Measurements from ENCODE around the gene CELF2.
A peak's percentile ranks its signal among the peaks of the same experiment; 100 is the strongest.

The CELF2 gene

GRCh38 chr10:11057018-11057417 is 39.3 kb downstream of the CELF2 start:
- H3K27me3 ChIP-seq (ENCODE audit: insufficient read depth, low read length, poor library complexity): no peaks in the 10 kb centered on the region
- H3K56ac ChIP-seq (ENCODE audit: low read length): no peak overlapping the region
- no peak overlapping the region for H2BK120ac ChIP-seq (ENCODE audit: low read depth, low read length)
- no peak overlapping the region for H2BK15ac ChIP-seq (replicated peaks; ENCODE audit: low read depth)
- H3K4me1 ChIP-seq (ENCODE audit: control insufficient read depth, low read depth, low read length): no peaks in the 10 kb centered on the region
- no peak overlapping the region for H4K5ac ChIP-seq (ENCODE audit: low read length)
- no peaks in the 10 kb centered on the region for H3K36me3 ChIP-seq (ENCODE audit: control insufficient read depth, insufficient read depth, low read length)
- WGBS (ENCODE audit: extremely low coverage, insufficient coverage, low lambda C conversion rate): no CpG with 5 or more reads among the region's 6 CpGs
- no peak overlapping the region for H3K4me3 ChIP-seq (ENCODE audit: low read length)
- no peaks in the 10 kb centered on the region for H3K79me1 ChIP-seq (ENCODE audit: low read length)
- H3K79me2 ChIP-seq (ENCODE audit: control insufficient read depth, insufficient read depth, low read length): no peaks in the 10 kb centered on the region
- H3K27ac ChIP-seq (ENCODE audit: low read depth, low read length): no peak overlapping the region
- H2AK5ac ChIP-seq (ENCODE audit: low read length): no peak overlapping the region
- no peak for DNase-seq
- no peak overlapping the region for H3K18ac ChIP-seq (ENCODE audit: low read length)
- H3K4ac ChIP-seq (ENCODE audit: low read depth, low read length): no peak overlapping the region
- no peak overlapping the region for H3K23ac ChIP-seq (ENCODE audit: low read length)
- no peak overlapping the region for H3K9ac ChIP-seq (ENCODE audit: low read length)
- no peak overlapping the region for H2BK5ac ChIP-seq (ENCODE audit: low read length)
- no peak overlapping the region for H3K4me2 ChIP-seq (ENCODE audit: low read length)
- H4K8ac ChIP-seq (ENCODE audit: low read depth, low read length): no peak overlapping the region

- WGBS (ENCODE audit: extremely low coverage, insufficient coverage, low lambda C conversion rate): no CpG with 5 or more reads among the region's 6 CpGs
- Histone ChIP-seq H3K27ac (ENCODE audit: low read depth, low read length) (no peak overlapping the region), H4K8ac (ENCODE audit: low read depth, low read length) (no peak overlapping the region), H3K27me3 (ENCODE audit: insufficient read depth, low read length, poor library complexity) (no peaks in the 10 kb centered on the region), H3K36me3 (ENCODE audit: control insufficient read depth, insufficient read depth, low read length) (no peaks in the 10 kb centered on the region), H2BK15ac (replicated peaks; ENCODE audit: low read depth) (no peak overlapping the region), H3K79me1 (ENCODE audit: low read length) (no peaks in the 10 kb centered on the region), H4K5ac (ENCODE audit: low read length) (no peak overlapping the region), H3K4me1 (ENCODE audit: control insufficient read depth, low read depth, low read length) (no peaks in the 10 kb centered on the region), H3K56ac (ENCODE audit: low read length) (no peak overlapping the region), H3K18ac (ENCODE audit: low read length) (no peak overlapping the region), H2BK5ac (ENCODE audit: low read length) (no peak overlapping the region), H3K9ac (ENCODE audit: low read length) (no peak overlapping the region), H2AK5ac (ENCODE audit: low read length) (no peak overlapping the region), H3K4ac (ENCODE audit: low read depth, low read length) (no peak overlapping the region), H3K23ac (ENCODE audit: low read length) (no peak overlapping the region), H3K79me2 (ENCODE audit: control insufficient read depth, insufficient read depth, low read length) (no peaks in the 10 kb centered on the region), H3K4me3 (ENCODE audit: low read length) (no peak overlapping the region), H2BK120ac (ENCODE audit: low read depth, low read length) (no peak overlapping the region), H3K4me2 (ENCODE audit: low read length) (no peak overlapping the region)
- no peak for DNase-seq
Observed at GRCh38 chr10:11057448-11057847, 39.8 kb downstream of the CELF2 start.

- no CpG with 5 or more reads among the region's 4 CpGs for WGBS (ENCODE audit: extremely low coverage, insufficient coverage, low lambda C conversion rate)
- Histone ChIP-seq H3K4ac (ENCODE audit: low read depth, low read length) (no peak overlapping the region), H4K8ac (ENCODE audit: low read depth, low read length) (no peak overlapping the region), H3K27me3 (ENCODE audit: insufficient read depth, low read length, poor library complexity) (no peaks in the 10 kb centered on the region), H3K79me1 (ENCODE audit: low read length) (no peaks in the 10 kb centered on the region), H2BK120ac (ENCODE audit: low read depth, low read length) (no peak overlapping the region), H2BK15ac (replicated peaks; ENCODE audit: low read depth) (no peak overlapping the region), H2AK5ac (ENCODE audit: low read length) (no peak overlapping the region), H3K27ac (ENCODE audit: low read depth, low read length) (no peak overlapping the region), H2BK5ac (ENCODE audit: low read length) (no peak overlapping the region), H3K4me2 (ENCODE audit: low read length) (no peak overlapping the region), H3K9ac (ENCODE audit: low read length) (no peak overlapping the region), H3K4me3 (ENCODE audit: low read length) (no peak overlapping the region), H3K36me3 (ENCODE audit: control insufficient read depth, insufficient read depth, low read length) (no peaks in the 10 kb centered on the region), H3K18ac (ENCODE audit: low read length) (no peak overlapping the region), H3K23ac (ENCODE audit: low read length) (no peak overlapping the region), H4K5ac (ENCODE audit: low read length) (no peak overlapping the region), H3K56ac (ENCODE audit: low read length) (no peak overlapping the region), H3K4me1 (ENCODE audit: control insufficient read depth, low read depth, low read length) (no peaks in the 10 kb centered on the region), H3K79me2 (ENCODE audit: control insufficient read depth, insufficient read depth, low read length) (no peaks in the 10 kb centered on the region)
- no peak for DNase-seq
Observed at GRCh38 chr10:11057994-11058393, 40.3 kb downstream of the CELF2 start.

GRCh38 chr10:11058965-11059364 is 41.3 kb downstream of the CELF2 start:
- H3K79me1 ChIP-seq (ENCODE audit: low read length): no peaks in the 10 kb centered on the region
- H3K79me2 ChIP-seq (ENCODE audit: control insufficient read depth, insufficient read depth, low read length): no peaks in the 10 kb centered on the region
- H2AK5ac ChIP-seq (ENCODE audit: low read length): no peak overlapping the region
- H3K18ac ChIP-seq (ENCODE audit: low read length): no peak overlapping the region
- no peak overlapping the region for H3K23ac ChIP-seq (ENCODE audit: low read length)
- peak; percentile 18 for DNase-seq
- H3K56ac ChIP-seq (ENCODE audit: low read length): no peak overlapping the region
- WGBS (ENCODE audit: extremely low coverage, insufficient coverage, low lambda C conversion rate): no CpG with 5 or more reads among the region's 8 CpGs
- no peak overlapping the region for H3K9ac ChIP-seq (ENCODE audit: low read length)
- no peak overlapping the region for H3K4me3 ChIP-seq (ENCODE audit: low read length)
- H3K4ac ChIP-seq (ENCODE audit: low read depth, low read length): no peak overlapping the region
- H3K36me3 ChIP-seq (ENCODE audit: control insufficient read depth, insufficient read depth, low read length): no peaks in the 10 kb centered on the region
- no peak overlapping the region for H3K4me2 ChIP-seq (ENCODE audit: low read length)
- H3K27ac ChIP-seq (ENCODE audit: low read depth, low read length): no peak overlapping the region
- H4K5ac ChIP-seq (ENCODE audit: low read length): no peak overlapping the region
- no peaks in the 10 kb centered on the region for H3K4me1 ChIP-seq (ENCODE audit: control insufficient read depth, low read depth, low read length)
- H4K8ac ChIP-seq (ENCODE audit: low read depth, low read length): no peak overlapping the region
- no peak overlapping the region for H2BK15ac ChIP-seq (replicated peaks; ENCODE audit: low read depth)
- H2BK5ac ChIP-seq (ENCODE audit: low read length): no peak overlapping the region
- no peak overlapping the region for H2BK120ac ChIP-seq (ENCODE audit: low read depth, low read length)
- H3K27me3 ChIP-seq (ENCODE audit: insufficient read depth, low read length, poor library complexity): no peaks in the 10 kb centered on the region

- no peak overlapping the region for H3K18ac ChIP-seq (ENCODE audit: low read length)
- no peak overlapping the region for H3K56ac ChIP-seq (ENCODE audit: low read length)
- no peaks in the 10 kb centered on the region for H3K79me1 ChIP-seq (ENCODE audit: low read length)
- H2BK120ac ChIP-seq (ENCODE audit: low read depth, low read length): no peak overlapping the region
- no peak overlapping the region for H3K4me2 ChIP-seq (ENCODE audit: low read length)
- no peak overlapping the region for H3K4me3 ChIP-seq (ENCODE audit: low read length)
- no peak overlapping the region for H3K4ac ChIP-seq (ENCODE audit: low read depth, low read length)
- no peak overlapping the region for H3K9ac ChIP-seq (ENCODE audit: low read length)
- H2AK5ac ChIP-seq (ENCODE audit: low read length): no peak overlapping the region
- H3K79me2 ChIP-seq (ENCODE audit: control insufficient read depth, insufficient read depth, low read length): no peaks in the 10 kb centered on the region
- H2BK15ac ChIP-seq (replicated peaks; ENCODE audit: low read depth): no peak overlapping the region
- WGBS (ENCODE audit: extremely low coverage, insufficient coverage, low lambda C conversion rate): no CpG with 5 or more reads among the region's 5 CpGs
- H4K5ac ChIP-seq (ENCODE audit: low read length): no peak overlapping the region
- H3K36me3 ChIP-seq (ENCODE audit: control insufficient read depth, insufficient read depth, low read length): no peaks in the 10 kb centered on the region
- H3K27me3 ChIP-seq (ENCODE audit: insufficient read depth, low read length, poor library complexity): no peaks in the 10 kb centered on the region
- H3K23ac ChIP-seq (ENCODE audit: low read length): no peak overlapping the region
- H2BK5ac ChIP-seq (ENCODE audit: low read length): no peak overlapping the region
- no peak overlapping the region for H4K8ac ChIP-seq (ENCODE audit: low read depth, low read length)
- no peak for DNase-seq
- no peaks in the 10 kb centered on the region for H3K4me1 ChIP-seq (ENCODE audit: control insufficient read depth, low read depth, low read length)
- H3K27ac ChIP-seq (ENCODE audit: low read depth, low read length): no peak overlapping the region
Observed at GRCh38 chr10:11063856-11064255, 46.2 kb downstream of the CELF2 start.

GRCh38 chr10:11064832-11065231 is 47.2 kb downstream of the CELF2 start:
- H2BK15ac ChIP-seq (replicated peaks; ENCODE audit: low read depth): no peak overlapping the region
- no peaks in the 10 kb centered on the region for H3K27me3 ChIP-seq (ENCODE audit: insufficient read depth, low read length, poor library complexity)
- no peaks in the 10 kb centered on the region for H3K36me3 ChIP-seq (ENCODE audit: control insufficient read depth, insufficient read depth, low read length)
- H3K23ac ChIP-seq (ENCODE audit: low read length): no peak overlapping the region
- H3K27ac ChIP-seq (ENCODE audit: low read depth, low read length): no peak overlapping the region
- H2BK120ac ChIP-seq (ENCODE audit: low read depth, low read length): no peak overlapping the region
- peak; percentile 57 for DNase-seq
- no peak overlapping the region for H3K4me2 ChIP-seq (ENCODE audit: low read length)
- H2AK5ac ChIP-seq (ENCODE audit: low read length): no peak overlapping the region
- no peak overlapping the region for H3K9ac ChIP-seq (ENCODE audit: low read length)
- H2BK5ac ChIP-seq (ENCODE audit: low read length): no peak overlapping the region
- no peak overlapping the region for H3K56ac ChIP-seq (ENCODE audit: low read length)
- WGBS (ENCODE audit: extremely low coverage, insufficient coverage, low lambda C conversion rate): no CpG with 5 or more reads among the region's 4 CpGs
- no peaks in the 10 kb centered on the region for H3K79me1 ChIP-seq (ENCODE audit: low read length)
- no peak overlapping the region for H3K18ac ChIP-seq (ENCODE audit: low read length)
- no peak overlapping the region for H4K8ac ChIP-seq (ENCODE audit: low read depth, low read length)
- no peak overlapping the region for H3K4ac ChIP-seq (ENCODE audit: low read depth, low read length)
- H4K5ac ChIP-seq (ENCODE audit: low read length): no peak overlapping the region
- H3K4me3 ChIP-seq (ENCODE audit: low read length): no peak overlapping the region
- H3K4me1 ChIP-seq (ENCODE audit: control insufficient read depth, low read depth, low read length): no peaks in the 10 kb centered on the region
- H3K79me2 ChIP-seq (ENCODE audit: control insufficient read depth, insufficient read depth, low read length): no peaks in the 10 kb centered on the region
